H54 (cell line): Measurements from ENCODE around the gene HMOX2.
A peak's percentile ranks its signal among the peaks of the same experiment; 100 is the strongest.

Experiments used
- DNase-seq: peaks from one replicate; pipeline ENCODE4 v3.0.0; 2011; ENCODE audit warnings: low spot score, mixed read lengths; ENCODE audit not compliant: insufficient read length
- FAIRE-seq: peaks from 3 replicates; lab custom pipeline; 2011; peaks lifted over from hg19 to GRCh38; lab: Jason Lieb, UNC
- POLR2A ChIP-seq: IDR thresholded peaks from 2 replicates; pipeline ENCODE4 v1.6.1; 2011; ENCODE audit warnings: low read depth, mild to moderate bottlenecking, low read length

Gene HMOX2

GRCh38 chr16:4477966-4478365 lies 1.8 kb downstream of the HMOX2 start:
- TF ChIP-seq POLR2A: no peak
- DNase-seq: no peak
- FAIRE-seq: no peak

GRCh38 chr16:4481526-4481925 lies 5.3 kb downstream of the HMOX2 start:
- no peak for FAIRE-seq
- TF ChIP-seq POLR2A: no peak
- no peak for DNase-seq

DNA sequence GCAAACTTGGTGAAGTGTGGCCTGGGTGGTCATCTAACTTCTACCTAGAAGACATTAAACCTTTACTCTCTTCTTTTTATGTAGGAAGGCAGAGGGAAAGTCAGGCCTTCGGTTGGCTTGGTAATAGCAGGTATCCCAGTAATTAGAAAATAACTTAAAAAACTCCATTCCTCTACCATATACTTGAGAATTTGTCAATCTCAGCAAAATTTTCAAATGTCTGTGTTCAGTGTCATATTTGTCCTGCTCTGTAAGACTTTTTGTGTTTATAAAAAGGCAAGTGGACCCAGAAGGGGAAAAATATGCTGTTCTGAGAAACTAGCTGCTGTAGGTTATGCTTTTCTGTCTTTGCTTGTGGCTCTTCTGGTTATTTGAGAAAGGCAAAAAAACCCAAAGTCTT lies 5.8 kb downstream of the HMOX2 start:
- DNase-seq (no peak), FAIRE-seq (no peak)
- no peak for TF ChIP-seq POLR2A

DNA sequence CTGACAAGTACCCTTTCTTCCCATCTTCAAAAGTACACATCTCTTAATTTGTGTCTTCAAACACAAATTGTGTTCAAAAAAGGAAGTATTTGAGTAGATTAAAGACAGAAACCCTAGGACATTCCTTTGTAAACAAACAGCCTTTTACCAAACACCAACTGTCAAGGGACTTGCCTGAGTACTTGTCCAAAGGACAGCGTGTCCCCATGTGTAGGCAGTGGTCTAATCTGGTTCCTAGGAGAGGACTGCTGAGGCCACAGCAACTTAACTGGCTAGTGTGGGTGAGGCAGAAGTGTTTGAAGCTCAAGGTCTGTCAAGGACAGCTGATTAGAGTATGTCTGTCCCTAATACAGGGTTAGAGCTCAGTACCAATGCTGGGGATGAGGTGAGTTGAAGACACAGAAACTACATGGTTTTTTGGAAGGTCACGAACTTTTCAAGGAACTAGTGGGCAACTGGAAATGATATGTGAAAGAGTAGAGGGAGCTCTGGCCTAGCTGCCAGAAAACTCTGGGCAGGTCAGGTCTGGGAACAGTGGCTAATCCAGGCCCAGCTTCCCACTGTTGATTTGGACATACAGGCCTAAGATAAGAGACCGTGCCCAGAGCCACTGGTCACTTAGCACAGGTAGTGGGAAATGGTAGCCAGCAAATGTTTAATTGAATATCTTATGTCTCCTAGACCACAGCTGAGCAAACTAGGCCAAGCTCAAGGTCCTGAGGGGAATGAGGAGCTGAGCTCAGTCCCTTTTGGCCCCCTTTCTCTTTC lies 10.1 kb downstream of the HMOX2 start:
- DNase-seq: no peak
- FAIRE-seq: no peak
- TF ChIP-seq POLR2A: no peak

GRCh38 chr16:4487955-4488498 lies 11.8 kb downstream of the HMOX2 start:
- FAIRE-seq (no peak), DNase-seq (no peak)
- no peak for TF ChIP-seq POLR2A

GRCh38 chr16:4488499-4488967 lies 12.3 kb downstream of the HMOX2 start:
- DNase-seq: no peak
- TF ChIP-seq POLR2A: no peak
- FAIRE-seq: no peak

GRCh38 chr16:4489030-4489429 lies 12.8 kb downstream of the HMOX2 start:
- DNase-seq: peak; percentile 50
- FAIRE-seq: peak; percentile 93
- TF ChIP-seq POLR2A: no peak

DNA sequence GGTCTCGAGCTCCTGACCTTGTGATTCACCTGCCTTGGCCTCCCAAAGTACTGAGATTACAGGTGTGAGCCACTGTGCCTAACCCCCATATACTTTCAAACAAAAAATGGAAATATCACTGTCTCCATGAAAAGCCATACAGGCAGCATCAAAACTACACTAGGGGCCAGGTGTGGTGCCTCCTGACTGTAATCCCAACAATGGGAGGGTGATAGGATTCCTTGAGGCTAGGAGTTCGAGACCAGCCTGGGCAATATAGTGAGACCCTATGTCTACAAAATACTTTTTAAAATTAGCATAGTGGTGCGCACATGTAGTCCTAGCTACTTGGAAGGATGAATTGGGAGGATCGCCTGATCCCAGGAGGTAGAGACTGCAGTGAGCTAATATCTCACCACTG lies 15.7 kb downstream of the HMOX2 start:
- FAIRE-seq (no peak), DNase-seq (no peak)
- TF ChIP-seq POLR2A: no peak

DNA sequence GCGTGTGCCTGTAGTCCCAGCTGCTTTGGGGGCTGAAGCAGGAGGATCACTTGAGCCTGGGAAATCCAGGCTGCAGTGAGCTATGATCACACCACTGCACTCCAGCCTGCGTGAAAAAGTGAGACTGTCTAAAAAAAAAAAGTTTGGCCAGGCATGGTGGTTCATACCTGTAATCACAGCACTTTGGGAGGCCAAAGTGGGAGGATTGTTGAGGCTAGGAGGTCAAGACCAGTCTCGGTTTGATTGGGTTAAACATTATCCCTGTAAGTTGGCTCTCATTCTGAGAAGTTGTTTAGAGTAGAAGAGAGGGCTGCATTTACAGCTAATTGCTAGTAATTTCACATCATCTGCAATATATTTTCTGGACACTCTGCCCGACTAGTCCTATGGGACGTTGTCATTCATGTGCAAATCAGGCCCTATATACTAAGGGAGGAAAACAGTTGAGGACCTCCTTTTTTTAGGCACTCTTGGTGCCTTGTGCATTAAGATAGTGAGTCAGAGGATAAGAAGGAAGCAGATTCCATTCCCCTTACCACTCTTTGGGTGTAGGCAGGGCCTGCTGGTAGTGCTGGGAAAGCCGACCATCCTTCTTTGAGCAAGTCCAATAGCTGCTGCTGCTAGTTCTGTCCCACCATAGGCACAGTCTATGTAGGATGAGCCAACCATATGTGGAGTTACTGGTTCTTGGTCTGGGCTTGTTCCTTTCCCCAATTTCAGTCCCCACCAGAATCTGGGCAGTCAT lies 18.7 kb downstream of the HMOX2 start:
- DNase-seq (no peak), FAIRE-seq (peak; percentile 69)
- no peak for TF ChIP-seq POLR2A

DNA sequence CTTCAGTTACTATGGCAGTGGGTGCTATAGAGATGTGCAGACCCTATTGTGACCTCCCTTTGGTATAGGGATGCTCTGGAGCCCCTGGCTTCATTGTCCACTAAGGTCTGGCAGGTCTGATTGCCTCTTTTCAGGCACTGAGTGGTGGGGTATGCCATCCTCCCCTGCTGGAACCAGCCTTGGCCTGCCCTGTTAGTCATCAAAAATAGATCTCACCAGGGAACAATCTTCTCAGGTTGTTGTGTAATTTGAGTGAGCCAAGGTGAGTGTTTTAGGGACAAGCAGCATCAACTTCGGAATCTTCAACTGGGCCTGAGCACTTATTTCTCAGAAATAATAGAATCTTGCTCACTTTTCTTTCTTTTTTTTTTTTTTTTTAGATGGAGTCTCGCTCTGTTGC lies 19.6 kb downstream of the HMOX2 start:
- FAIRE-seq (no peak), DNase-seq (no peak)
- no peak for TF ChIP-seq POLR2A

DNA sequence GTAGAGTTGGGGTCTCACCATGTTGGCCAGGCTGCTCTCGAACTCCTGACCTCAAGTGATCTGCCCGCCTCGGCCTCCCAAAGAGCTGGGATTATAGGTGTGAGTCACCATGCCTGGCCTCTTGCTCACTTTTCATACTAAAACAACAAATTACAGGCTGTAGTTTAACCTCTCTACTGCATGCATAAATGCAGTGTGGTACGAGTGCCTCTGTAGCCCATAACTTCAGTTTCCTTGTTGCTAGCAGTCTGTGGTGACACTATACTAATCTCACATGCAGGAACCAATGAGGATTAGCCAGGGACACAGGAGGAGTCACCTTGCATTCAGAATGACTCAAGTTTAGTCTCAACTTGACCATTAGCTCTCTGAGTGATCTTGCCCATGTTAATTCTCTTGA lies 20.1 kb downstream of the HMOX2 start:
- no peak for DNase-seq
- TF ChIP-seq POLR2A: no peak
- peak; percentile 77 for FAIRE-seq

- TF ChIP-seq POLR2A: no peak
- FAIRE-seq: no peak
- DNase-seq: no peak
Measured at GRCh38 chr16:4498546-4499195, 22.5 kb downstream of the HMOX2 start.

- no peak for TF ChIP-seq POLR2A
- no peak for DNase-seq
- no peak for FAIRE-seq
Measured at GRCh38 chr16:4499196-4499555, 23.0 kb downstream of the HMOX2 start.

- no peak for TF ChIP-seq POLR2A
- FAIRE-seq: peak; percentile 91
- peak; percentile 82 for DNase-seq
Measured at GRCh38 chr16:4500272-4500671, 24.1 kb downstream of the HMOX2 start.
